ENCODE data around the gene TOMM34.

DNA sequence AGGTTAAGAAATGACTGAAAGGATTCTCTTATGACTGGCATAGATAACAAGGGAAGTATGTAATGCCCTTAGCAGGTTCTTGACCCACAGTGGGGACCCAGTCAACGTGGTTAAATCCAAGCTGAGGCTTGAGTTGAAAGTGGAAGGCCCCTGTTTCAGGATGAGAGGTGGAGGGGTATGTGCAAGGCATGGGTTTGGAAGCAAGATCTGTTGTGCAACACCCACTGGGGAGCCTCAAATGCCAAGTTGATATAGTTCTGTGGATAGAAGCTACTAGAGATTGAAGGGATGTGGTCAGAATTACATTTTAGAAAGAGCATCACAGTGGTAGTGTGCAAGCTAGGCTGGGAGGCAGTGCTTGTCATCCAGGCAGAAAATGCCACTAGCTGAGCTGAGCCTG is 45.3 kb downstream of the TOMM34 start:
- no peak for TF ChIP-seq EP300 (IDR thresholded peaks at IDR 0.05)
- TF ChIP-seq, protein P1, sequence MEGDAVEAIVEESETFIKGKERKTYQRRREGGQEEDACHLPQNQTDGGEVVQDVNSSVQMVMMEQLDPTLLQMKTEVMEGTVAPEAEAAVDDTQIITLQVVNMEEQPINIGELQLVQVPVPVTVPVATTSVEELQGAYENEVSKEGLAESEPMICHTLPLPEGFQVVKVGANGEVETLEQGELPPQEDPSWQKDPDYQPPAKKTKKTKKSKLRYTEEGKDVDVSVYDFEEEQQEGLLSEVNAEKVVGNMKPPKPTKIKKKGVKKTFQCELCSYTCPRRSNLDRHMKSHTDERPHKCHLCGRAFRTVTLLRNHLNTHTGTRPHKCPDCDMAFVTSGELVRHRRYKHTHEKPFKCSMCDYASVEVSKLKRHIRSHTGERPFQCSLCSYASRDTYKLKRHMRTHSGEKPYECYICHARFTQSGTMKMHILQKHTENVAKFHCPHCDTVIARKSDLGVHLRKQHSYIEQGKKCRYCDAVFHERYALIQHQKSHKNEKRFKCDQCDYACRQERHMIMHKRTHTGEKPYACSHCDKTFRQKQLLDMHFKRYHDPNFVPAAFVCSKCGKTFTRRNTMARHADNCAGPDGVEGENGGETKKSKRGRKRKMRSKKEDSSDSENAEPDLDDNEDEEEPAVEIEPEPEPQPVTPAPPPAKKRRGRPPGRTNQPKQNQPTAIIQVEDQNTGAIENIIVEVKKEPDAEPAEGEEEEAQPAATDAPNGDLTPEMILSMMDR (IDR thresholded peaks at IDR 0.05), result no peak
- TF ChIP-seq POLR2A (IDR thresholded peaks at IDR 0.05), result no peak
- TF ChIP-seq POLR2AphosphoS5 (IDR thresholded peaks at IDR 0.05), result no peak

Data from suprapubic skin (tissue), 4 donors.